ENCODE results near the gene DNLZ.

DNA sequence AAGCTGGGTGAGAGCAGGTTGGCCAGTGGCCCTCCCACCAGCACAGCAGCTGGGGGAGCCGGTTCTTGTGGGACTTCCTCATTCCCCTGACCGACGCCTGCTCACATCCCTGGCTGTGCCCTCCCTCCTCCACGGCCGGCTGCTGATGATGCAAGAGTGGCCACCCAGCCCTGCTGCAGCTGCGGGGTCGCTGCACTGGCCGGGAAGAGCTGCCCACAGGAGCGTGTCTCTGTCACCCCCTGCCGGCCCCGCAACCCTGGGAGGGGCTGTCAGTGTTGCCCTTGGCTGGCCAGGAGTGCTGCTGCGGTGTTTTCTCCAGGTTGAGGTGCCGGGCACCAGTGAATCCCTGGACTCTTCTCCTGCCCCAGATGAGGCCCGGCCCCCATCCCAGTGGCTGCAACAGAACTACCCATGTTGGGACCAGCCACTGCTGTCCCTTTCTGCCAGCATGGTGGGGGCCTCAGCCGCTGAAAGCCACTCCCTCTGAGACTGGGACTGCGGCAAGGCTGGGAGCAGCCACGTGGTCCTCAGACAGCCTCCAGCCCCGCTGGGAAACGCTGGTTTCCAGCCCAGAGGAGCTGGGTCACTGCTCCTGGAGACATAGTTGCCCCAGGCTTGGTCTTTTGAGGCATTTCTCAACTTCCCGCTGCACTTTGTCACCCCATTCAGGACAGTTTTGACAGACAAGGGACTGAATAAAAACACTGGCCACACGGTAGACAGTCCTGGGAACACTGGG, 9.2 kb upstream of the DNLZ start:
- TF ChIP-seq CTCF (IDR thresholded peaks at IDR 0.05) (no peak), POLR2A (IDR thresholded peaks at IDR 0.05) (no peak)

All from thyroid gland (tissue), 4 donors.